NCI-H2227 (cell line): ENCODE data around the gene WDR37.

Experiments
- DNase-seq: peaks from one replicate; lab custom pipeline; 2025; ENCODE audit not compliant: unreplicated experiment; lab: John Stamatoyannopoulos, UW

The WDR37 gene

GRCh38 chr10:1162481-1163203 is 106.5 kb downstream of the WDR37 start:
- DNase-seq, result no peak

DNA sequence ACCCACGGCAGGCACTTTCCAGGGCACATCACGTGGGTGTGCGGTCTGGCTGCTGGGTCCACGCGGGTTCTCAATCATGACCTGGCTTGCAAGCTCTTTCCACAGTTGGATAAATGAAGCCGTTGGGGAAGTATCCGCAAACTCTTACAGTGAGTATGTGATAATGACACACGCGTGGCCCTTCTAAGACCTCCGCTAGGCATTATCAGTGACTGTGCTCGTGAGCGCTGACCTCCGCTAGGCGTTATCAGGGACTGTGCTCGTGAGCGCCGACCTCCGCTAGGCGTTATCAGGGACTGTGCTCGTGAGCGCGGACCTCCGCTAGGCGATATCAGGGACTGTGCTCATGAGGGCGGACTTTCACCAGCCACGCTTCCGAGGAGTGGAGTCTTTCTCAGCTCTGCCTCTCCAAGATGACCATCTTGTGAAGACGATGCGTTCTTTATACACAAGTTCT is 107.0 kb downstream of the WDR37 start:
- no peak for DNase-seq

GRCh38 chr10:1163831-1164230 is 107.6 kb downstream of the WDR37 start:
- DNase-seq, result no peak

GRCh38 chr10:1166101-1166827 is 110.1 kb downstream of the WDR37 start:
- DNase-seq, result no peak

- no peak for DNase-seq
Measured at GRCh38 chr10:1166828-1167275, 110.7 kb downstream of the WDR37 start.

- DNase-seq, result no peak
Measured at GRCh38 chr10:1168763-1169162, 112.6 kb downstream of the WDR37 start.

GRCh38 chr10:1169186-1169885 is 113.2 kb downstream of the WDR37 start:
- DNase-seq, result no peak

DNA sequence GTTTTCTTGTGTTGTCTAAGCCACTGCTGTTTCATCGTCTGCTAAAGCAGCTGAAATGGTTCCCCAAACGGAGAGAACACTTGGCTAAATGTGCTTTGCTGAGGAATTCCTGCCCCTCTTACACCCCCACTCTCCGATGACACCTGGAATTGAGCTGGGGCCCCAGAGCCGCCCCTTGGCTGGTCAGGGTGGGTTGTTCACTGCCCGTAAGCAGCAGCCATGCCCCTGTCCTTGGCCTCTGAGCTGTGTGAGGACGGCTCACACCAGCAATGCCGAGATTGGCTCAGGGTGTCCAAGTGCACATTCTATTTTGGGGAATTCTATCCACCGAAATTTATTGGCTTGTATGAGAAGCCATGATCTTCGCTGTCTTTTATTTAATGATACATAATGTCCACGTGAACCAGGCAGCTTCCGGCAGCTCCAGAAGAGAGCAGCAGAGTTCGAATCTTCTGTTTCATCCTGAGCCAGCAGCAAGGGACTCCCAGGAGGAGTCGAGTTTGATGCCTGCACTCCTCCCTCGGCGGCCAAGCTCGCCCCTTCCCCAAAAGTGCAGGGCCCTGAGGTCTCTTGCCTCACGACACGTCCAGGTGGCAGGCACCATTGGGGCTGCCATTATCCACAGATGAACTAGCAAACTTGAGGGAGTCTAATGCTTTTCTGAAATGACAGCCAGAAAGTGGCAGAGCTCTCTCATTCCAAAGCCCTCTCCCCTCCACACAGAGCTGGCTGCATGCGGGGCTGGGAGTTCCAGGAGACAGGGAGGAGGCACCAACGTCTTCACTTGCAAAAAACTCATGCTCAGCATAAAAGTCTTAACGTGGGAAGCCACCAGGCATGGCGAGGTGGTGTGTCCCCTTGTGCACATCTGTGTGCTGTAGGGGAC is 114.0 kb downstream of the WDR37 start:
- no peak for DNase-seq

DNA sequence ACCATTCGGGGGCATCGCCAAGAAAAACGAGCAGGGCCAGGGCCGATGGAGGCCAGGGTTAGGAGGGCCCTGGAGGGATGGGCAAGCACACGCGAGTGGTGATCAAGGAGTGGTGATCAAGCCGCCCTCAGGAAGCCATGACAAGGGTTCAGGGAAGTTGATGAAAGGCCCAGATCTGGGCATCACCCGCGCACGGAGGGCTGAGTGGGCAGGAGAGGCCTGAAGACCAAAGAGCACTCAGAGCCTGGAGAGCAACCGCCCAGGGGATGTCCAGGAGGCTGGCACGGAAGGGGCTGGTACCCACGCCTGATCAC is 114.6 kb downstream of the WDR37 start:
- no peak for DNase-seq

- no peak for DNase-seq
Measured at GRCh38 chr10:1171182-1171581, 115.0 kb downstream of the WDR37 start.

- DNase-seq, result no peak
Measured at GRCh38 chr10:1171586-1171985, 115.4 kb downstream of the WDR37 start.

DNA sequence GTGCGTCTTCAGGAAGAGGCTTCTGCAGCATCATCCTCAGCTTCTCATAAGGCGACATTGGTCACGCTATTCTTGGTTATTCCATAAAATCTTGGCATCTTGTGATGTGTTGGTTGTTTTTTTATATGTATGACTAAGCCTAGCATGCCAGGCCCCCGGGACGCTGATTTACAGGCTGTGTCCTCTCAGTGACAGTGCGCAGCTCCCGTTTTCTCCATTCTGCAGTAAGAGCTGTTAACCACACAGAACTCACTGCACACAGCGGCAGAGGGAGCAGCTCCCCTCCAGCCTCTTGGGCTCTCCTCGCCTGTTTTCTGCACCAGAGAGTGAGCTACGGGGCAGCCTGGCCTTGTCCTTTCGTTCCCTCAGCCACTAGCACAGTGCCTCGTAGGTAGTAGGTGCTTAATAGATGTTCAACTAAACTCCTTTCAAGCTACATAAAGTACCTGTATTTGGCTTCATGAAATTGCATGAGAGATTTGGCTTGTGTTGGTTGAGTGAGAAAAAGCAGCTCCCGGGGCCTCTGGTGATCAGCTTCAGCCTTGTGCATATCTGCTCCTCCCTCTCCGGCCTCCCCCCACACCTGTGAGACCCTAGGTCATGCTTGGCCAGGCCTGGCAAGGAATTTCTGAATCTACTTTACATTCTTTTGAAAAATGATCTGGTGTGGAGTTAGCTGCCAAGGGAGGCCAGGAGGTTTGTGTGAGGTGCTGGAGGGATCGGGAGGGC is 116.2 kb downstream of the WDR37 start:
- no peak for DNase-seq

DNA sequence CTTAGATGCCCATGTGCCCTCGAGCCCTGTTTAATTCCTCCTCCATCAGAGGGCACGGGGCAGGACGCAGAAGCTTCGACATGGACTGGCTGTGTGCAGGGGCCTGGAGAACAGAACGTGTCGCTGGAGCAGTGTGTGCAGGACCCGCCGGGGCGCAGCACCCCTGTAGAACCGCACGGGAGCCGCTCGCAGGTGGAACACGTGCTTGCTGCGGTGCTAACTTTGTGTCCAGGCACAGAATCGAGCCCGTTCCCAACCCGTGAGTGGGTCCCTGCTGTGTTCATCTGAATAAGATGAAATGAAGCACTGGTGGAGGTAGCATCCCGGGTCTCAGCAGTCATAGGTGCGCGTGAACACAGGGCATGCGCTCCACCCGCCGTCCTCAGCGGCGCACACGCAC is 116.9 kb downstream of the WDR37 start:
- no peak for DNase-seq

DNA sequence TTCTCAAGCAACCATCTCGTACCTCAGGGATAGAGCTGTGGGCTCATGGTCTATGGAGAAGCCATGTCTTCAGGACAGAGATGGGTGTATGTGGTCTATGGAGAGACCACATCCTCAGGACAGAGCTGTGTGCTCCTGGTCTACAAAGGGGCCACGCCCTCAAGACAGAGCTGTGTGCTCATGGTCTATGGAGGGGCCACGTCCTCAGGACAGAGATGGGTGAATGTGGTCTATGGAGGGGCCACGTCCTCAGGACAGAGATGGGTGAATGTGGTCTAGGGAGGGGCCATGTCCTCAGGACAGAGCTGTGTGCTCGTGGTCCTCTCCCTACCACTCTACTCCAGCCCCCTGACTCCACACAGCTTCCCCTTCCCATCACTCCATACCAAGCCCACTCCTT is 117.8 kb downstream of the WDR37 start:
- DNase-seq, result no peak

- DNase-seq, result no peak
Measured at GRCh38 chr10:1175956-1176565, 119.9 kb downstream of the WDR37 start.

- DNase-seq, result no peak
Measured at GRCh38 chr10:1177936-1178335, 121.8 kb downstream of the WDR37 start.

- no peak for DNase-seq
Measured at GRCh38 chr10:1178506-1178905, 122.3 kb downstream of the WDR37 start.

- no peak for DNase-seq
Measured at GRCh38 chr10:1179346-1180070, 123.3 kb downstream of the WDR37 start.

- no peak for DNase-seq
Measured at GRCh38 chr10:1180071-1180730, 124.0 kb downstream of the WDR37 start.
